GM12874 (cell line): ENCODE data around the gene RBM14.

Experiments
- CTCF ChIP-seq: IDR thresholded peaks from 2 replicates; pipeline ENCODE4 v1.5.1; 2011; ENCODE audit warnings: low read depth, mild to moderate bottlenecking, control low read depth, low read length, moderate library complexity; ENCODE audit not compliant: insufficient read depth

The RBM14 gene

GRCh38 chr11:66670816-66671215 is 54.4 kb downstream of the RBM14 start:
- TF ChIP-seq CTCF, result no peak

- TF ChIP-seq CTCF, result no peak
Measured at GRCh38 chr11:66674964-66675602, 58.7 kb downstream of the RBM14 start.

- no peak for TF ChIP-seq CTCF
Measured at GRCh38 chr11:66676282-66676919, 60.0 kb downstream of the RBM14 start.
